RWPE1 (cell line): ENCODE results near the gene KCNN3.

Source experiments
- CTCF ChIA-PET: fragments of 350-600 bp; sonication (Branson Sonifier 250); formaldehyde crosslinking; extraction: SDS; loops from one replicate; lab custom pipeline; 2021; lab: Yijun Ruan, JAX
- POLR2A ChIA-PET: fragments of 400-600 bp; formaldehyde crosslinking; extraction: SDS; loops from one replicate; lab custom pipeline; 2020; ENCODE audit warnings: antibody characterized with exemption; ENCODE audit not compliant: low non-redundant PET; lab: Yijun Ruan, JAX
- DNase-seq: peaks from one replicate; pipeline ENCODE4 v3.0.0; 2012; ENCODE audit warnings: low spot score
- H3K27ac ChIP-seq: fragments of 450-650 bp; 2 replicates; pipeline ENCODE4 v1.5.1; 2017
- TF ChIP-seq, protein P1 (sequence below): fragments of 450-650 bp; conservative IDR thresholded peaks from 2 replicates; pipeline ENCODE4 v1.5.1; 2017; ENCODE audit warnings: low read depth, mild to moderate bottlenecking

KCNN3 gene

DNA sequence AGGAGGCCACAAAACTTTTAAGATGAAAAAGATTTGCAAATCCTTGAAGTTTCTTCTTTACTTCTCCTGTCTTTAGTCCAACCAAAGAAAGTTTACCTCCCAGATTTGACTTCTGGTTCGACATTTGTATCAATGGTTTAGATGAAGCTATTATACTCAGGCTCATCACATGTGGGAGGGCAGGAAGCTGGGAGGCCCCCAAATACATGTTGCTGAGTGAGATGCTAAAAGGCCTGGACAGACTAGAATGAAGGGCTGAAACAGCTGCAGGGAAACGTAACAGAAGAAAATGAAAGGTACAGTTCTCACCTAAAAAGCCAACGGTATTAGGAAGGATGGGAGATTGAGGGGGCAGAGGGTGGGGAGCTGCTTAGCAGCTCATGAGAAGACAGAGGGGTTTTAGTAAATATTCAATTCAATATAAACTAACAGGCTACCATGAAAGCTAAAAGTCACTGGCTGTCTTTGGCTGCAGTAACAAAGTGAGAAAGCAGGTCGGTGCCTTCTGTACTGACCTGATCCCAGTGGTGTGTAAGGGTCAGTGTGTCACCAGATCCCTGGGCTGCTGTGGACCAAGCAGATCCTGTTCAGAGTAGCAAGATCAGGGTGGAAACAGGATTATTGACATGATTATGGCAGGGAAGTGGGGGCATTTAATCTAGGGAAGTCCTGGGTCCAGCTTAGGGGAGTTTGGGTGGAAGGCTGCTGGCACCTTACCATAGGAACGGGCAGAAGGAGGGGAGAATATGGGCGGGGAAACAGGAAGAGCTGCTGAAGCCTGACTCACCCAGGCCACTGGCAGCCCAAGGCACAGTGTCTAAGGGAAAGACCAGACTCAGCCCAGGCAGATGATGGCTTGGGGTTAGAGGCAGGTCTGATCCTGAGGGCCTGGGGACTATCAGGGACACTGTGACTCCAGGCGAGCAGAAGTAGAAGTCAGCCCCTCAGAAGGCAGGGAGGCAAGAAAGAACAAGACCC is 60.4 kb downstream of the KCNN3 start:
- peak overlapping the region; percentile 30 for H3K27ac ChIP-seq
- TF ChIP-seq, protein P1, sequence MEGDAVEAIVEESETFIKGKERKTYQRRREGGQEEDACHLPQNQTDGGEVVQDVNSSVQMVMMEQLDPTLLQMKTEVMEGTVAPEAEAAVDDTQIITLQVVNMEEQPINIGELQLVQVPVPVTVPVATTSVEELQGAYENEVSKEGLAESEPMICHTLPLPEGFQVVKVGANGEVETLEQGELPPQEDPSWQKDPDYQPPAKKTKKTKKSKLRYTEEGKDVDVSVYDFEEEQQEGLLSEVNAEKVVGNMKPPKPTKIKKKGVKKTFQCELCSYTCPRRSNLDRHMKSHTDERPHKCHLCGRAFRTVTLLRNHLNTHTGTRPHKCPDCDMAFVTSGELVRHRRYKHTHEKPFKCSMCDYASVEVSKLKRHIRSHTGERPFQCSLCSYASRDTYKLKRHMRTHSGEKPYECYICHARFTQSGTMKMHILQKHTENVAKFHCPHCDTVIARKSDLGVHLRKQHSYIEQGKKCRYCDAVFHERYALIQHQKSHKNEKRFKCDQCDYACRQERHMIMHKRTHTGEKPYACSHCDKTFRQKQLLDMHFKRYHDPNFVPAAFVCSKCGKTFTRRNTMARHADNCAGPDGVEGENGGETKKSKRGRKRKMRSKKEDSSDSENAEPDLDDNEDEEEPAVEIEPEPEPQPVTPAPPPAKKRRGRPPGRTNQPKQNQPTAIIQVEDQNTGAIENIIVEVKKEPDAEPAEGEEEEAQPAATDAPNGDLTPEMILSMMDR = no peak
- CTCF ChIA-PET = no interaction called here
- DNase-seq = peak; percentile 78
- POLR2A ChIA-PET = interaction anchor here (0.7 kb wide), 1 partner anchor 161 kb away, joined by 3 read pairs; the partner anchor contains the start of gene SHC1

DNA sequence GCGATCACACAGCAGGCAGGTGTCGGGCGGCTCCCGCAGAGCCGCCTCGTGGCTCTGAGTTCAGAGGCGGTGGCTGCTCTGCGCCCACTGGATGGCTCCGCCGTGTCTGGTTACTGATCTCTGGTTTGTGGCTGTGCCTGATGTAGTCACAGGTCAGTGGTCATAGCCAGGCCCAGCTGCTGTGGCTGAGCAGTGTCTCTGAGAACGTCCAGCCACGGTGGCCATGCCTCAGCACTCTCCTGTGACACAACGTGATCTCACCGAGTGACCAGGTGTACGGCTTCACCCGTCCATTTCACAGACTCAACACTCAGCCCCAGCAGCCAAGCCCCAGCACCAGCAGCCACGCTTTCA is 61.2 kb downstream of the KCNN3 start:
- no peak overlapping the region for H3K27ac ChIP-seq
- no peak for DNase-seq
- ChIA-PET CTCF (no interaction called here), POLR2A (no interaction called here)
- TF ChIP-seq, protein P1 = no peak

DNA sequence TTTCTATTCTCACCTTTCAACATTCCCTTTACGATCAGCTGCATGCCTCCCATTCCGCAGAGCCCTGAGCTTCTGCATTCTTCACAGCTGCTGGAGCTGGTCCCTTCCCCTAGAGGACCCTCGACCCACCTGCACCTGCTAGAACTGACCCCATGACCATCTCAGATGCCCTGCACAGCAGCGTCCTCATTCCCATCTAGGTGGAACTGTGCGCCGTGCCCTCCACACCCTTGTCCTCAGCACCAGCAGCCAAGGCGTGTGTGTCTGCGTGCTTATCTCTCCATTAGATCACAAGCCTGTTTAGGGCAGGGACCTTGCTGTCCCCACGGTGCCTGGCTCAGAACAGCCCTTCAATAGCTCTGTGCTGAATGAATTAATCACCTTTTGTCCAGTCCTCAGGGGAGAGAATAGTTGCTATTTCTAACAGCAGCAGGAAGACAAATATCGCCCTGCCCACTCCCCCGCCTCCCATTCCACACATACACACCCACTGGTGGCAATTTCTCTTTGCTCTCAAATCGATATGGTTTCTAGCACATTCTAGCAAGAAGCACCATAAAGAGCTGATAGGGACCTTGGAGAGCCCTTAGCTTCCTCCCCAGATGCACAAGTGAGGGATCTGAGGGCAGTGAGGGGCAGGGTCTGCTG is 61.7 kb downstream of the KCNN3 start:
- TF ChIP-seq, protein P1 = no peak
- CTCF ChIA-PET = no interaction called here
- POLR2A ChIA-PET = no interaction called here
- H3K27ac ChIP-seq = no peak overlapping the region
- DNase-seq = no peak

DNA sequence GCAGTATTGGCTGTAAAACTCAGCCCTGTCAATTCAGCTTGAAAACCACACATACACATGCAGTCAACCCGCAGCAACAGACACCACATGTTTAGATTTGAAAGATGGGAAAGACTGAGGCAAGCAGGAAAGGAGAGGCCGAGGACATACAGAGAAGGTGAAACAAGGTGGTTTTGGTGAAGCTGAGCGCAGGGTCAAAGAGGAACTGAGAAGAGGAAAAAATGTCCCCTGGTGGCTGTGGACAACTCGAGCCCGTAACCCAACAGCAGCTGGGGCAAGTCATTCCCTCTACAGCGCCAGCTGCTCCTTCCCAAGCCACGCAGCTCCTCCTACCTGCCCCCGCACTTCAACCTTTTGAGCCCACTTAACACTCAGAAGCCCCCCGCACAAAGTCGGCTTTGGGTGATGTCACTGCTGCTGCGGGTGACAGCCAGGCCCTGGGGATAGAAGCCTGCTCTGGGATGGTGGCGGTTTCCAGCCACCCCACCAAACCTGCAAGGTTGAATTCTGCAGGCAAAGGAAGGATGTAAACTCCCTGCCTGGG is 63.0 kb downstream of the KCNN3 start:
- POLR2A ChIA-PET = no interaction called here
- CTCF ChIA-PET = interaction anchor here (0.6 to 0.7 kb wide), 2 partner anchors 18 to 34 kb away, joined by 3 read pairs; no protein-coding TSS in a partner anchor
- TF ChIP-seq, protein P1 = no peak
- no peak for DNase-seq
- no peak overlapping the region for H3K27ac ChIP-seq

DNA sequence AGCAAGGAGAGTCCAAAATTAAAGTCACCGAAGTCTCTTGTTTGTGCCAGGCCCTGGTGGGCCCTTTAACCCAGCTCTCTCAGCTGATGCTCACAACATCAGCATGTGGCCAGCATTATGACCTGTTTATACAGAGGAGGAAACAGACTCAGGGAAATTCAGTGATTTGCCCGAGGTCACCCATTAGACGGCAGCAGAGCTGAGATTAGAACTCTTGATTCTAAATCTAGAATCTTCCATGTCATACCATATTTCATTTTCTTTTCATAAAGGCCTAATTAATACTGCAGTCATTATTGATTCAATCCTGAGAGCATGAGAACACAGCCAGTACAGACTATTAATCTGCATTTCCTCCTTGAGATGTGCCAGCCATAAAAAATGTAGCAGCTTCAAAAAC is 63.7 kb downstream of the KCNN3 start:
- TF ChIP-seq, protein P1 = no peak
- ChIA-PET POLR2A (no interaction called here), CTCF (interaction anchor here (0.7 kb wide), 1 partner anchor 18 kb away, joined by 3 read pairs; no protein-coding TSS in a partner anchor)
- H3K27ac ChIP-seq = no peak overlapping the region
- DNase-seq = no peak
